HFFc6 (cell line): ENCODE measurements around the gene MDH1. TPM values are rescaled to one million over a fixed set of nuclear protein-coding genes. Genes with fewer than 3 reads are reported as not detected.

ENCODE experiments used
- DNase-seq: peaks from one replicate; pipeline ENCODE4 v3.0.0-alpha.2; 2018
- H3K27ac Mint-ChIP-seq: 2 replicates; pipeline ENCODE4 v1.8.0; 2020; ENCODE audit warnings: mild to moderate bottlenecking, mixed read lengths
- H3K27me3 Mint-ChIP-seq: 2 replicates; pipeline ENCODE4 v1.8.0; 2021; ENCODE audit warnings: mild to moderate bottlenecking, moderate library complexity, mixed read lengths; ENCODE audit not compliant: insufficient read depth
- H3K36me3 Mint-ChIP-seq: 2 replicates; pipeline ENCODE4 v1.8.0; 2021; ENCODE audit warnings: low read depth, mixed read lengths
- H3K4me1 Mint-ChIP-seq: 2 replicates; pipeline ENCODE4 v1.8.0; 2020; ENCODE audit warnings: low read depth, mixed read lengths
- H3K4me3 Mint-ChIP-seq: 2 replicates; pipeline ENCODE4 v1.8.0; 2020; ENCODE audit warnings: mild to moderate bottlenecking, moderate library complexity, mixed read lengths
- H3K9me3 Mint-ChIP-seq: 2 replicates; pipeline ENCODE4 v1.8.0; 2020; ENCODE audit warnings: mild to moderate bottlenecking, mixed read lengths
- CTCF ChIP-seq: fragments of 200-600 bp; sonication (generic); IDR thresholded peaks from 2 replicates; pipeline ENCODE4 v1.5.0; 2021; ENCODE audit warnings: antibody characterized with exemption, mild to moderate bottlenecking
- total RNA-seq, 6 experiments: library from RNA; stranded (reverse); fragmentation: NEBNext Ultra II Directional; extraction: Animal tissue kit (Norgen Biotek cat#: 25700); gene quantifications; 2 replicates in 1 of 6; 3 replicates in 5 of 6; pipeline ENCODE4 v1.2.3, GENCODE V29; 2021

Gene MDH1
- total RNA-seq, 6 experiments from 2014 or later: 152 to 175 (median 168) TPM

DNA sequence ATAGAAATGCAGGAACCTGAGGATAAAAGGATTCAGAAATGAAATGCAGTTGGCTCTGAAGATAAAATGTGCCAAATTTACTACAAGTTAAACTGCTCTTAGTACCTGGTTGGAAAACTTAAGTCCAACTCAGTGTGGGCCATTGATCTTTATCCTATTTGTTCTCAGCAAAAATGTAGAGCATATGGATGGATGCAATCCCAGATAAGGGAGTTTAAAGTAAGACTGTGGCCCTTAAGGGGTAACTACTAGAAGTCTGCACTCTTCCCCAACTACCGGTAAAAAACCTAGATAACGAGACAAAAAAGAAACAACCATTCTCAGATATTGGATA, 63.9 kb downstream of the MDH1 start:
- no peak for DNase-seq
- H3K27me3 Mint-ChIP-seq: no peaks in the 10 kb centered on the region; the same call in 1 of the 2 replicates
- no peak overlapping the region for H3K4me3 Mint-ChIP-seq
- peaks cover 7% of the 10 kb centered on the region; the same call in 1 of the 2 replicates for H3K9me3 Mint-ChIP-seq
- no peak overlapping the region for H3K27ac Mint-ChIP-seq
- TF ChIP-seq CTCF: no peak
- no peaks in the 10 kb centered on the region; the same call in 1 of the 2 replicates for H3K4me1 Mint-ChIP-seq
- H3K36me3 Mint-ChIP-seq: peaks cover 12% of the 10 kb centered on the region

DNA sequence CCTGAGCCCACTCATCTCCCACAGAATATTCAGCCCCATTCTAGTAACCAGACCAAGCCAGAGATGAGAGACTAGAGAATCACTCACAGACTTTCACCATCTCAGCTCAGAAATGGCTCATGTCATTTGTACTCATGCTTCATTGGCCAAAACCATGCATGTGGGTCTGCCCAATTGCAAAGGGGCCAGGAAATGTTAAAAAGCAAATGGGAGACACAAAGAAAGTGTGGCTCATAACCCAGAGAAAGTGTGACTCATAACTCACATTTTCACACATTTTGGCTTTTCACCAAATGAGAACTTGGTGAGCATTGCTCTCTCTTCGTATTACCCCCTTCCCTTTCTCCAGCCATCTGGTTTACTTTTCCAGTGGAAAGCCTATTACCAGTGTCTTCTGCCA, 66.2 kb downstream of the MDH1 start:
- Mint-ChIP-seq H3K36me3 (peaks cover 12% of the 10 kb centered on the region), H3K4me3 (no peak overlapping the region), H3K27me3 (no peaks in the 10 kb centered on the region; the same call in 1 of the 2 replicates), H3K27ac (no peak overlapping the region), H3K9me3 (peaks cover 7% of the 10 kb centered on the region; the same call in 1 of the 2 replicates), H3K4me1 (peaks cover 22% of the 10 kb centered on the region)
- DNase-seq: no peak
- TF ChIP-seq CTCF: no peak

Other genes starting within 250 kb of the MDH1 start
- 1 to 10 TPM; 3.0 to 5.9 (median 4.6) TPM for gene WDPCP, start 486 bp upstream of the MDH1 start, total RNA-seq